H9 (cell line): ENCODE measurements around the gene DCAF11. TPM values are rescaled to one million over a fixed set of nuclear protein-coding genes. Genes with fewer than 3 reads are reported as not detected.

ENCODE experiments used
- DNase-seq: peaks from one replicate; pipeline ENCODE4 v3.0.0-alpha.2; 2017
- H2AFZ ChIP-seq: one replicate; pipeline ENCODE4 v1.6.1; 2013; ENCODE audit warnings: mild to moderate bottlenecking, low read length, control low read depth, moderate library complexity
- H2AK5ac ChIP-seq: 2 replicates; pipeline ENCODE4 v1.6.1; 2013; ENCODE audit warnings: low read length, control low read depth, mixed read lengths; ENCODE audit not compliant: insufficient read length
- H2BK120ac ChIP-seq: one replicate; pipeline ENCODE4 v1.6.1; 2013; ENCODE audit warnings: low read depth, mild to moderate bottlenecking, low read length, control low read depth, inconsistent platforms; ENCODE audit not compliant: poor library complexity, severe bottlenecking
- H2BK12ac ChIP-seq: 2 replicates; pipeline ENCODE4 v1.6.1; 2013; ENCODE audit warnings: low read length, control low read depth, mixed read lengths, low read depth; ENCODE audit not compliant: insufficient read length
- H2BK15ac ChIP-seq: 2 replicates; pipeline ENCODE4 v1.6.1; 2013; ENCODE audit warnings: low read depth, low read length, control low read depth
- H2BK20ac ChIP-seq: one replicate; pipeline ENCODE4 v1.6.1; 2013; ENCODE audit warnings: low read depth, mild to moderate bottlenecking, low read length, control low read depth, inconsistent platforms; ENCODE audit not compliant: poor library complexity, severe bottlenecking
- H2BK5ac ChIP-seq: 2 replicates; pipeline ENCODE4 v1.6.1; 2013; ENCODE audit warnings: low read length, control low read depth, mixed read lengths; ENCODE audit not compliant: insufficient read length
- H3K14ac ChIP-seq: 2 replicates; pipeline ENCODE4 v1.6.1; 2013; ENCODE audit warnings: low read length, control low read depth; ENCODE audit not compliant: insufficient read depth
- H3K18ac ChIP-seq: 2 replicates; pipeline ENCODE4 v1.6.1; 2013; ENCODE audit warnings: low read depth, mild to moderate bottlenecking, mixed read lengths, low read length, control low read depth; ENCODE audit not compliant: insufficient read length
- H3K23ac ChIP-seq: 2 replicates; pipeline ENCODE4 v1.6.1; 2013; ENCODE audit warnings: low read length, control low read depth, mixed read lengths, low read depth; ENCODE audit not compliant: insufficient read length
- H3K23me2 ChIP-seq: 2 replicates; pipeline ENCODE4 v1.6.1; 2013; ENCODE audit warnings: low read depth, mild to moderate bottlenecking, mixed read lengths, low read length, control low read depth; ENCODE audit not compliant: insufficient read length, poor library complexity, severe bottlenecking
- H3K27ac ChIP-seq: 2 replicates; pipeline ENCODE4 v1.5.1; 2013; ENCODE audit warnings: low read length, control low read depth, mixed read lengths, low read depth; ENCODE audit not compliant: insufficient read length
- H3K27me3 ChIP-seq: 2 replicates; pipeline ENCODE4 v1.6.1; 2013; ENCODE audit warnings: low read length, control low read depth, inconsistent platforms; ENCODE audit not compliant: insufficient read depth
- H3K4ac ChIP-seq: 2 replicates; pipeline ENCODE4 v1.6.1; 2013; ENCODE audit warnings: low read depth, mild to moderate bottlenecking, control low read depth, inconsistent platforms, low read length, moderate library complexity
- H3K4me1 ChIP-seq: 2 replicates; pipeline ENCODE4 v1.6.1; 2013; ENCODE audit warnings: low read length, control low read depth, inconsistent platforms; ENCODE audit not compliant: insufficient read depth
- H3K4me2 ChIP-seq: 2 replicates; pipeline ENCODE4 v1.6.1; 2013; ENCODE audit warnings: low read length, control low read depth, mixed read lengths; ENCODE audit not compliant: insufficient read length, insufficient read depth
- H3K56ac ChIP-seq: 2 replicates; pipeline ENCODE4 v1.6.1; 2013; ENCODE audit warnings: low read depth, mild to moderate bottlenecking, mixed read lengths, low read length, control low read depth; ENCODE audit not compliant: insufficient read length
- H3K79me1 ChIP-seq: 2 replicates; pipeline ENCODE4 v1.6.1; 2013; ENCODE audit warnings: low read depth, mild to moderate bottlenecking, moderate library complexity, low read length, control low read depth, inconsistent platforms; ENCODE audit not compliant: insufficient read depth, poor library complexity, severe bottlenecking
- H3K79me2 ChIP-seq: 2 replicates; pipeline ENCODE4 v1.6.1; 2013; ENCODE audit warnings: low read length, control low read depth, inconsistent platforms; ENCODE audit not compliant: insufficient read depth
- H3K9ac ChIP-seq: 2 replicates; pipeline ENCODE4 v1.6.1; 2013; ENCODE audit warnings: low read length, control low read depth, mixed read lengths; ENCODE audit not compliant: insufficient read length; ENCODE audit errors: extremely low read depth
- H3K9me3 ChIP-seq: one replicate; pipeline ENCODE4 v1.6.1; 2013; ENCODE audit warnings: low read depth, low read length, inconsistent platforms; ENCODE audit not compliant: control insufficient read depth
- H3T11ph ChIP-seq: one replicate; pipeline ENCODE4 v1.6.1; 2013; ENCODE audit warnings: mild to moderate bottlenecking, low read length, control low read depth, inconsistent platforms
- H4K20me1 ChIP-seq: one replicate; pipeline ENCODE4 v1.6.1; 2013; ENCODE audit not compliant: control insufficient read depth, insufficient read length, insufficient read depth
- H4K5ac ChIP-seq: 2 replicates; pipeline ENCODE4 v1.6.1; 2013; ENCODE audit warnings: low read depth, mild to moderate bottlenecking, mixed read lengths, low read length, control low read depth; ENCODE audit not compliant: insufficient read length
- H4K8ac ChIP-seq: replicated peaks from 2 replicates; pipeline ENCODE4 v1.6.1; 2013; ENCODE audit warnings: low read length, control low read depth, mixed read lengths, low read depth; ENCODE audit not compliant: insufficient read length
- H4K91ac ChIP-seq: 2 replicates; pipeline ENCODE4 v1.6.1; 2013; ENCODE audit warnings: low read depth, mild to moderate bottlenecking, moderate library complexity, mixed read lengths, low read length, control low read depth; ENCODE audit not compliant: insufficient read length
- H3K27ac Mint-ChIP-seq, 3 experiments: 2 replicates in 2 of 3; 3 replicates in 1 of 3; pipeline ENCODE4 v1.8.0; 2020 to 2021; ENCODE audit warnings: mixed read lengths in 3 of 3, mild to moderate bottlenecking in 1 of 3, moderate library complexity in 1 of 3
- H3K27me3 Mint-ChIP-seq: 2 replicates; pipeline ENCODE4 v1.8.0; 2021; ENCODE audit warnings: low read depth, mild to moderate bottlenecking, moderate library complexity, mixed read lengths
- H3K36me3 Mint-ChIP-seq, 3 experiments: 2 replicates in 2 of 3; 3 replicates in 1 of 3; pipeline ENCODE4 v1.8.0; 2020 to 2021; ENCODE audit warnings: low read depth in 3 of 3, mixed read lengths in 3 of 3; ENCODE audit not compliant: insufficient read depth in 1 of 3
- H3K4me1 Mint-ChIP-seq, 2 experiments: 2 replicates each; pipeline ENCODE4 v1.8.0; 2020; ENCODE audit warnings: mixed read lengths in 2 of 2
- H3K4me3 Mint-ChIP-seq, 2 experiments: 2 replicates in 1 of 2; 3 replicates in 1 of 2; pipeline ENCODE4 v1.8.0; 2020 to 2021; ENCODE audit warnings: mild to moderate bottlenecking in 2 of 2, mixed read lengths in 2 of 2, moderate library complexity in 1 of 2
- H3K9me3 Mint-ChIP-seq, 2 experiments: 2 replicates in 1 of 2; 3 replicates in 1 of 2; pipeline ENCODE4 v1.8.0; 2020; ENCODE audit warnings: mild to moderate bottlenecking in 2 of 2, mixed read lengths in 2 of 2, moderate library complexity in 1 of 2
- CTCF ChIP-seq: fragments of 200-600 bp; sonication (generic); conservative IDR thresholded peaks from 3 replicates; pipeline ENCODE4 v1.8.0; 2021; ENCODE audit warnings: antibody characterized with exemption, mild to moderate bottlenecking
- WGBS: extraction: QIAGEN DNeasy Blood & Tissue Kit; methylation state at CpG from one replicate; pipeline ENCODE4 v1.1.7; 2013; ENCODE audit warnings: missing lambda C conversion rate, low lambda C conversion rate, mixed read lengths; ENCODE audit not compliant: insufficient read length; ENCODE audit errors: extremely low coverage; 5-methylcytosine and 5-hydroxymethylcytosine counted together
- total RNA-seq: library from RNA; stranded (reverse); gene quantifications from 2 replicates; pipeline ENCODE4 v1.2.1, GENCODE V29; 2021

DCAF11 gene
- total RNA-seq, 1 experiment from 2014 or later: 73.4 TPM

- H3K36me3 Mint-ChIP-seq: peaks cover 16 to 63% (median 49%) of the 10 kb centered on the region in 3 experiments
- H3K4ac ChIP-seq: no peak overlapping the region
These were observed 47.5 kb downstream of the DCAF11 start for GRCh38 chr14:24162093-24162492.

More at GRCh38 chr14:24162093-24162492, 47.5 kb downstream of the DCAF11 start:
- H3K9ac ChIP-seq: no peak overlapping the region
- no peak overlapping the region for H3K4me2 ChIP-seq
- no peaks in the 10 kb centered on the region for H3K4me1 ChIP-seq
- no peaks in the 10 kb centered on the region for H3K9me3 Mint-ChIP-seq
- no peak overlapping the region for H2AFZ ChIP-seq
- H2BK120ac ChIP-seq: no peak overlapping the region
- peak overlapping the region; percentile 33 to 86 (median 57); a peak in 4 of 7 replicates for H3K27ac Mint-ChIP-seq
- no peaks in the 10 kb centered on the region for H3K27me3 ChIP-seq
- no peak overlapping the region for H4K8ac ChIP-seq
- no peak overlapping the region for H2BK20ac ChIP-seq
- no peaks in the 10 kb centered on the region for H3K79me1 ChIP-seq
- H3T11ph ChIP-seq: no peak overlapping the region
- no peak overlapping the region for H4K5ac ChIP-seq
- no peaks in the 10 kb centered on the region; the same call in 1 of the 2 replicates for H3K27me3 Mint-ChIP-seq
- no peak overlapping the region for H2BK15ac ChIP-seq
- no peaks in the 10 kb centered on the region for H3K9me3 ChIP-seq
- H3K14ac ChIP-seq: no peak overlapping the region
- H3K23me2 ChIP-seq: no peaks in the 10 kb centered on the region
- no peak overlapping the region for H3K27ac ChIP-seq
- peaks cover 11 to 13% of the 10 kb centered on the region in 2 experiments for H3K4me1 Mint-ChIP-seq
- no peak overlapping the region for H3K18ac ChIP-seq
- H2BK5ac ChIP-seq: no peak overlapping the region
- no peak for TF ChIP-seq CTCF
- peak overlapping the region; percentile 61 to 80; a peak in 4 of 5 replicates for H3K4me3 Mint-ChIP-seq
- H3K23ac ChIP-seq: no peak overlapping the region
- no peaks in the 10 kb centered on the region for H3K79me2 ChIP-seq
- whole genome bisulfite sequencing: no CpG with 5 or more reads among the region's 8 CpGs
- no peak overlapping the region for H3K56ac ChIP-seq
- H2AK5ac ChIP-seq: no peak overlapping the region
- H4K91ac ChIP-seq: no peak overlapping the region
- no peak overlapping the region for H2BK12ac ChIP-seq
- H4K20me1 ChIP-seq: no peaks in the 10 kb centered on the region
- no peak for DNase-seq
